Umbilical cord (tissue), 2 donors: ENCODE data around the gene TBC1D26. TPM values are rescaled to one million over a fixed set of nuclear protein-coding genes. Genes with fewer than 3 reads are reported as not detected.
"Not testable (repeated sequence)": the region's sequence is repeated elsewhere in the genome, so short reads cannot be mapped to it uniquely, and the experiment has no call there.

Experiments used
- DNase-seq: peaks from one replicate; pipeline ENCODE4 v3.0.0-alpha.2; 2015; ENCODE audit warnings: low spot score
- total RNA-seq: library from RNA; depleted of rRNA; stranded (reverse); fragments of >200 nt; gene quantifications from one replicate; pipeline ENCODE4 v1.2.3, GENCODE V29; 2014; ENCODE audit warnings: low replicate concordance; ENCODE audit not compliant: insufficient read depth

The TBC1D26 gene
- total RNA-seq: 12.0 TPM

DNA sequence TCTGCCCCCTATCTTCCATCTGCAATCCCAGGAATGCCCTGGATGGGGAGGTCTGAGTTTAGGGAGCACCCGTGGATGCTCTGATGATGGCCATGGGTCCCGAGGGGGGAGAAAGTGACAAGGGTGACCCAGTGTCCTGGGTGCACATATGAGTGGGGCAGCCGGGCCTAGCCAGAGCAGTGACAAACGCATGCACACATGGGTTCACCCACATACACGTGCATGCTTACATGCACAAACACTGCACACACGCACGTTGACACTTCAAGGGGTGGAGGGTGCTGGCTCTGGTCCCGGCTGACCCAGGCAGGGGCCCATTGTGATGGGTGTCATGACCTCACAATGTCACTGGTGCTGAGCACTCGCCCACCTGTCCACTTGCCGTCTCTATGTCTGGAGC, at the start of gene TBC1D26:
TSS of gene TBC1D26 (plus strand) at position 384 of the 400 bp plus-strand sequence. CDS start 3,066 bp downstream, outside the sequence.
- DNase-seq: not testable (repeated sequence)

DNA sequence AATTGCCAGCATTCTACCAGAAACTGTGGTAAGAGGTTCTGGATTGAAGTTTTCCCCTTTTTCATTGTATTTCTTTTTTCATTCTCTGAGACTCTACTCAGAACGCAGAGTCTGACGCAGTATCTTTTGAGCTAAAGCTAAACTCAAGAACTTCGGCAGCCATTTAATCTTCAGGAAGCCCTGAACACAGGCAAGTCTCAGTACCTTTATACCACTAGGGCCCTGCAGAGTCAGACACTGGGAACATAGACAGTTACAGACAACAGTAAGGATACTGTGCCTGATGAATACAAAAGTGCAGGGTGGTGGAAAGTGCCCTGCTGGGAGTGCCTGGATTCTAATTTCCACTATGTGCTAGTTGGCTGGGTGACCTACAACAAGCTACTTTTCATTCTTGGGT, 48.9 kb upstream of the TBC1D26 start:
- not testable (repeated sequence) for DNase-seq

DNA sequence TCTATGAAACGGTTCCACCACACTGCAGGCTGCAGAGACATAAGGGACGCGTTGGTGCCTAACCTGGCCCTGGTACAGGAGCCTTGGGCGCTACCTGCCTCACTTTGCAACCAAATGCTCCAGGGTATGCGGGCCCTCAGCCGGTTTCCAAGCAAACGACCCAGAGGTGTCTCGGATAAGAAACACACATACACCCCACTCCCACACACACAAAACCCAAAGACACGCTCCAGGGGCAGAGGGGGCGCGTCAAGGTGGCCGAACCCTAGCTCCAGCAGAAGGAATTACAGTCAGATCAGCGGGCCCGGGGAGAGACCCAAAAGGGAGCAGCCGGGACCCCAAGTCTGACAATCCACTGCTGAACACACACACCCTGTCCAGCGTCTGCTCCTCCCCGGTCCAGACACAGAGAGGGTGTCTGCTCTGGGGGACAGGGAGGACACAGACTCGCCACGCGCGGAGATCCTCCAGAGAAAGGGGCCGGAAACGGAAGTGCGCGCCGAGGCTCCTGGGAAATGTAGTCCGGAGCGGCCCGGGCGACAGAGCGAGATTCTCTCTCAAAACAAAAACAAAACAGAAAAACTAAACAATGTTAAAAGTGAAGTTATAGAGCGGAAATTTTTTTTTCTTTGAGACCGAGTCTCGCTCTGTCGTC, 48.1 kb upstream of the TBC1D26 start, which contains the start of gene TRIM16:
TSS of gene TRIM16 (minus strand) at position 488 of the 655 bp plus-strand sequence. CDS start 32,702 bp downstream, outside the sequence.
- DNase-seq: peak; percentile 75

DNA sequence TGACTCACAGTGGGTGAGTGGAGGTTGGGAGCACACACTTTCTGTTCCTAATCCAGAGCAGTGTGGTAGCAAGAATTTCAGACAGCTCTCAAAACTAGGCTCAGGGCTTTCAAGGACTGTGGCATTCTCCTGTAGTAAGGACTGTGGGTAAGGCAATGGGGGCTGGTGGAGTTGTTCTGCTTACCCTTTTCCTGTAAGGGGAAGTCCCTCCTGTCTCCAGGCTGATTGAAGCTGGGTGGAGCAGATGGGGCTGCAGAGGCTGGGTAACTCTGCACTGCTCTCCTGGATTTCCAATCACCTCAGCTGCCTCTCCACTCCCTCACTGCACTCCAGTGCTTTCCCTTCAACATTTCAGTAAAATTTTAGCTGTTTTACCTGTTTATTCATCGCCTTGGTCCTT, 44.6 kb upstream of the TBC1D26 start:
- DNase-seq: not testable (repeated sequence)

DNA sequence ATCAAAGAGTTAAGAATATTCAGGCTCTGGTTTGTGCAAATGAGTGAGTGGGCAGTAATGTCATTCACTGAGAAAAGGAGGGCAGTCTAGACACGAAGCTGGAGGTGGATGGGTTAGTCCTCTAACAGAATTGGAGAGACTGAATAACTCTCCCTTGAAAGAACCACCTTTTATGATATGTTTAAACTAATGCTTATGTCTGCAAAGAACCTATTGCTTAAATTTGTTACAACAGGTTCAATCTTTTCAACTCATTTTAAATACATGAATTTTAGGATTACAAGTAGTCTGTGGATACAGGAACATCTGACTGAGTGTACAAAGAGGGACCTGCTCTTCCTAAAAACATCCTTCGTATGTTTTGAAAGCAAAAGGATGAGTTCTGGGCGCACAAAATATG, 33.1 kb upstream of the TBC1D26 start:
- DNase-seq: peak; percentile 3

DNA sequence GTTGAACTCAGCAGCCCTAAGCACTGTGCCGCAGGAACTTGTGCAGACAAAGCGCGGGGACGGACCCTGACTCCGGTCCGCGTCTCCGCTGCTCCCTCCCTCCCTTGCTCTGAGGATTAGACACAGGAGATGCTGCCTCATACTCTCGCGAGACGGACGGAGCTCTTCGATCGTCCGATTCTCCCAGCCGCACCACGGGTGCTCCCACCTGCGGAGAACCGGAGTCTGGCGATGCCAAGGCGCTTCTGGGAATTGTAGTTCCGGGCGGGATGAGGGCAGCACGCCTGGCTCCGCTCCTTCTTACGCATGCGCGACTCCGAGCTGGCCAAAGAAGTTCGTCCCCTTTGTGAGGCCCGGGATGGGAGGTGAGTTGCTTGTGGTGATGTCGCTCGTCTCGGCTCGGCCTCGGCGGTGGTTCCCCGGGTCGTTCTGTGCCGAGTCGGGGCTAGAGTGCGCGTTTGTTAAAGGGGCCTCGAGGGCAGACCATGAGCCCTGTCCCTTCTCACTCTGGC, 32.6 kb upstream of the TBC1D26 start, which contains the start of gene ZNF286A:
TSS of gene ZNF286A (plus strand) at position 340 of the 512 bp plus-strand sequence. CDS start 578 bp downstream, outside the sequence.
- DNase-seq: peak; percentile 100

DNA sequence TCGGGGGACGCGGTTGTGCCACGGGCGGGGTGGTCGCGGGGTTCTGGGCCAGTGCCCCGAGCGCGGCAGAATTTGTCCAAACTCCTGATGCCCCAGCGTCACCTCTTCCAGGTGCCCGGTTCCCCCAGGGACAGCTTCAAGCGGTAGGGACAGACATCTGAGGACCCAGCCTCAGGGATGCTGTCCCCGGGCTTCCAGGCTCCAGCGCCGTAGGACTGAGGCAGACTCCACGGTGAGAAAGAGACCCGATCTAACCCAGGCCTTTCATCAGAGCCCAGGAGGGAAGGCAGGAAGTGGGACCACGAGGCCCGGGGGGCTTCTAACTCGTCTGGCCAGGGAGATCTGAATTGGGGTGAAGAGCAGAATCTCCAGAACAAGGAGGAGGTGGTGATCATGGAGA, 32.1 kb upstream of the TBC1D26 start:
- DNase-seq: not testable (repeated sequence)

DNA sequence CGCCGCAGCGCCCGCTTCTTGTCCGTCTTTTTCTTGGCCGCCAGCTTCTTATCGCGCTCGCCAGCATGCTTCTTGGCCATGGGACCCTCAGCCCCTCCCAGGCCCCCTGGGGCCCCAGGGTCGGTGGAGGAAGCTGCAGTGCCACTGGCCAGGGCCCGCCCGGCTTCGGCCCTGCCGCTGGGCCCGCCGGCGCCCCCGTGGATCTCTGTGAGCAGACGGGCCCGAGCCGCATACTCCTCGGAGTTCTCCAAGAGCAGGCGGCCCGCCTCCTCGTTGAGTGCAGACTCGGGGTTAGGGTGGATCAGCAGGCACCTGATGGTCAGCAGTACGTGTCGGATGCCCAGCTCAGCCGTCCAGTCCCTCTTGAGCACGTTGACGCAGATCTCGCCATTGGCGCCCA, 27.8 kb upstream of the TBC1D26 start:
- not testable (repeated sequence) for DNase-seq

DNA sequence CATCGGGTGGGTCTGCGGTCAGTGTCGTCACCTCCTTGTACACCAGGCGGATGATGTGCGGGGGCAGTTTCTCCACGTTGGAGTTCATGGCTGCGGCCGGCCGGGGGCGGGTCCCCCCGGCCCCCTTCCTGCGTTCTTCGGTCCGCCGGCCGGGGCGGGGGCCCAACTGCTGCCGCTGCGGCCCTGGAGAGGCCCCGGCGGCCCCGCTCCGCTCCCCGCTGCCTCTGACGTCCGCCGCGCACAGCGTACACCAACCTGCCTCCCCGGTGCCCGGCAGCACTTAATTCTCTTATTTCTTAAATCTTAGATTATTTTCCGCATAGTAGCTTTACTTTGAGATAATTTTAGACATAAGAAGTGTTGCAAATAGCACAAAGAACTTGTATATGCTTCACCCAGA, 27.3 kb upstream of the TBC1D26 start:
- DNase-seq: not testable (repeated sequence)

DNA sequence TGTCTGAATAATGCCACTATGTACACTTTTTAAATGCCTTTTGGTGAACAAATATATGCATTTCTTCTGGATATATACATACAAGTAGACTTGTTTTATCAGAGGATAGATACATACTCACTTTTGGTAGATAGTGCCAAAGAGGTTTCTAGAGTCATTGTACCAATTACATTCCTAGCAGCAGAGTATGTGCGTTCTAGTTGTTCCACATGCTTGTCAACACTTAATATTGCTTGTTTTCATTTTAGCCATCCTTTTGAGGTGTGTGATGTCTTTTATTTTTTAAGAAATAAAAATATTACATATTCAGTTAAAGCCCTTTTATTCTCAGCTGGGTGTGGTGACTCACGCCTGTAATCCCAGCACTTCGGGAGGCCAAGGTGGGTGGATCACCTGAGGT, 23.2 kb upstream of the TBC1D26 start:
- not testable (repeated sequence) for DNase-seq

DNA sequence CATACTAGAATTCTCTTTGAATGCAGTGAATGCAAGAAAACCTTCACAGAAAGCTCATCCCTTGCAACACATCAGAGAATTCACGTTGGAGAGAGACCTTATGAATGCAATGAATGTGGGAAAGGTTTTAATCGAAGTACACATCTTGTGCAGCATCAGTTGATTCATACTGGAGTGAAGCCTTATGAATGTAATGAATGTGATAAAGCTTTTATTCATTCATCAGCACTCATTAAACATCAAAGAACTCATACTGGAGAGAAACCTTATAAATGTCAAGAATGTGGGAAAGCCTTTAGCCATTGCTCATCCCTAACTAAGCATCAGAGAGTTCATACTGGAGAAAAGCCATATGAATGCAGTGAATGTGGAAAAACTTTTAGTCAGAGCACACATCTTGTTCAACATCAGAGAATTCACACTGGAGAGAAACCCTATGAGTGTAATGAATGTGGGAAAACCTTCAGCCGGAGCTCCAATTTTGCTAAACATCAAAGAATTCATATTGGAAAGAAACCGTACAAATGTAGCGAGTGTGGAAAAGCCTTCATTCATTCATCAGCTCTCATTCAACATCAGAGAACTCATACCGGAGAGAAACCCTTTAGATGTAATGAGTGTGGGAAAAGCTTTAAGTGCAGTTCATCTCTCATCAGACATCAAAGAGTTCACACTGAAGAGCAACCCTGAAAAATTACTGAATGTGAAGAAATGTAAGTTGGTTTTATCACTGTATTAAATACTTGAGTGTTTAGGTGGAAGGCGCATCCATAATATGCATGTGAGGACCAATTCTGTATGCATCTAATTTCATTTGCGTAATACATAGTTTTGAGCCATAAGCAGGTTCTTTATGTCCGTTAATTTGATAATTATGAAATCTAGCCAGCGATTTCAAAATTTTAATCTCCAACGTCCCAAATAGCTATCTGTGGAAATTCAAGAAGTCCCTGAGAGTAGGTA, 15.2 kb upstream of the TBC1D26 start:
- DNase-seq: not testable (repeated sequence)

DNA sequence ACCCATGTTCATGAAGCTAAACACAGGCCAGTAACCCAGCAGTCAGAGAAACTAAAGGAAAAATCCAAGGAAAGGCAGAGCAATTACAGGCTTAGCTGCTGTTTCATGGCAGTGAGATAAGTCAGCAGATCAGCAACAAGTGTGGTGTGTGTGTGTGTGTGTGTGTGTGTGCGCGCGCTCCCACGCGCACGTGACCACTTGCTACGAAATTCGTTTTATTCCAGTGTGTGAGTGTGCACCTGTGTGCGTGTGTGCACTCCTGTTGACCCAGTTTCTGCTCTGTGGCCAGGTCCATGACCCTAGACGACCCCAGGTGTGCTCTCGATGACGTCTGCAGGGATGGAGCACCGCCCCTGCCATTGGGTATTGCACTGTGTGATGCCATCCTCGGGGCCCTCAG, 1.5 kb upstream of the TBC1D26 start:
- not testable (repeated sequence) for DNase-seq

DNA sequence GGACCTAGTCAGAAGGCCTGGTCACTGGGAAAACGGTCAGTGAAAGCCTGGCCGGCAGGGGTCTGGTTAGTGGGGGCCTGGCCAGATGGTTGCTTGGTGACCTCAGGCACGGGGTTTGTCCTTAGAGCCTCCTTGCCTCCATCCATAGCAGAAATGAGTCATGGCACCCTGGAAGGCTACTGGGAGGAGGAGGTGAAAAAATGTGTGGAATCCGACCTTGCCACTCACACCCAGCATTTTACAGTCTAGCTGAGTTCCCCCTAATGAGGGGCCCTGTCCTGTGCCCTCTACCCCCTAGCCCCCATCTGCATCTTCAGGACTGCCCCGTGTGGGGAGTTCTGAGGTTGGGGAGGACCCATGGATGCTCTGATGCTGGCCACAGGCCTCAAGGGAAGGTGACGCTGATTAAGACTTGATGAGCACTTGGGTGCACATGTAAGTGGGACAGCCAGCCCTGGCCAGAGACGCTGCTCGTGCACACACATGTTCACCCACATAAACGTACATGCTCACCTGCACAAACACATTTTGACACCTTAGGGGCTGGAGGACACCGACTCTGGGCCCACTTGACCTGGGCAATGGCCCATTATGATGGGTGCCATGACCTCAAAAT, 1.2 kb downstream of the TBC1D26 start:
- DNase-seq: not testable (repeated sequence)

DNA sequence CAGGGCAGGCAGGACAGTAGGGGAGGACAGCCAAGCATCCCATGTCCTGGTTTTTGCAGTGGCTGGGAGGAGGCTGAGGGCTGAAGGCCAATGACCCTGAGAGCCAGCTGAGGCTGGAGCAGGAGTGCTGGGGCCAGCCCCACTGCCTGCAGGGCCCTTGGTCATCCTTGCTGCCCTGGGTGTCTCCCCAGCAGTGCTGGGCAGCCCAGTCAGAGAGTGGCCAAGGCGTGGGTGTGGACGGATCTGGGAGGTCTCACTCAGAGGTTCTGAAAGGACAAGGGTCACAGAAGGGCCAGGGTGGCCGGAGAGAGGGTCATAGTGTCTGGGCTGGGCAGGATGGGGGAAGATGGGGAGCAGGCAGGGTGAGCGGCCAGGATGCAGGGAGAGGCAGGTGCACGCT, 4.5 kb downstream of the TBC1D26 start:
- not testable (repeated sequence) for DNase-seq

DNA sequence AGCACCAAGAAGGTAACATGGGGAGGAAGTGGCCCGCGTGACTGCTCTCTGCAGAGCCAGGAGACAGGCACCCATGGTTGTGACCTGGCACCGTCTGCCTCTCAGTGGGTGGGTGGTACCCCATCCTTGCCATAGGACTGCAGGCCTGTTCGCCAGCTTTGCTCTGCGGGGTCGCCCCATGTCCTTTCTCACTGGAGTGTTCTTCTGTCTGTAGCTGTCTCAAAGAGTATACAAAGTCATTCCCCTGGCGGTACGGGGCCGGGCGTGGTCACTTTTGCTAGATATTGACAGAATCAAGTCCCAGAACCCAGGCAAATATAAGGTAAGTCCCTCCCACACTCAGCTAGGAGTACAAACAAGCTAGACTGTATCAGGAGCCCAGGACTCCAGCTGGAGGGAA, 6.0 kb downstream of the TBC1D26 start:
- DNase-seq: no peak

DNA sequence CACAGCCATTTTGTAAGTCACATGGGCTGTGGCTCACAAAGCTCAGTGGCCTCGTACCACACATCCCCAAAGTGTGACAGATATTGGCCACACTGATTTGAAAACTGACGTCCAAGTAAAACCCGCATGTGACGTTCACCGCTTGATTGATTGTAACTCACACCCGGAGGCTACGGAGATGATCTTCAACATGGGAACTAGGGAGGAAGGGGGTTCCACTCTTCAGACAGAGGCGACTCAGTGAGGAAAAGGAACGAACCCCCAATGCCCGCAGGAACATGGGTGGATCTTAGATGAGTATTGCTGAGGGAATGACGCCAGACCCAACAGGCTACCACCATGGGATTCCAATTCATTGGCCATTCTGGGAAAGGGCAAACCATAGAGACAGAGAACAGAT, 7.2 kb downstream of the TBC1D26 start:
- not testable (repeated sequence) for DNase-seq

DNA sequence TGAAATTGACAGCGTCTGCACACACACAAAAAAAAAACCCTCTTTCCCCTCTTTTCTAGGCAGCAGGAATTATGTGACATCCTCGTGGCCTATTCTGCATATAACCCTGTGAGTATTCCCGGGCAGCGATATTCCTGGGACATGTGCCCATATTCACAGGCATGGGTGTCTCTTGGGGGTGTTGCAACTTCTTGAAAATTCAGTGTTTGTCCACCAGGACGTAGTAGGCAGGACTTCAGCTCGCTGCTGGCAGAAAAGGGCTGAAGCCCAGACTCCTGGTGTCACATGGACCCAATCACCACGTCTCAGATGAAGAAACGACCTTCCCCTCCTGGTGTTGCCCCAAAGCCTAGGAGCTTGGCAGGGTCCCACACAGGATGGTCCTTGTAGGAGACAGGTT, 8.0 kb downstream of the TBC1D26 start:
- not testable (repeated sequence) for DNase-seq

DNA sequence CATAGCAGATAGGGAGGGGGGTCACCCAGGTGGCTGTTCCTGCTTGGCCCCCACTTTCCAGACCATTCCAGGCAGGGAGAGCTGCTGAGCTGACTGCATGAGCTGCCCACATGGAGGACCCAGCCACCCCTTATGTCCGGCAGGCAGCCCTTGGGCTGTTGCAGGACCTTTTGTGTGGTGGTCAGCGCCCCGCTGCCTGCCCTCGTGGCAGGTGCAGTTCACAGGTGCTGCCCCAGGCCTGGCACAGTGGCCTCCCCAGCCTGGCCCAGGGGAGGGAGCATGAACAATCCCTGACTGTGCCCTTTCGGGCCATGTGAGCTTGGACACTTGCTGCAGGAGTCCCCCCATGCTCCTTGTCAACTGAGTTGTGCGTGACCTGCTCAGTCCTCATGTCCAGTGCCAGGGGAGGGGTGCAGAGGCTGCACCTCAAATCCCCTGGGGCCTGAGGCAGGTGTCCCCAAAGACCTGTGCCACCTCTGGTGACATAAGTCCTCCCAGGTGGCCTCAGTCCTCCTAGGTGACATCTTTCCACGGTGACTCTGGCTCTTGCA, 8.6 kb downstream of the TBC1D26 start:
- DNase-seq: no peak

DNA sequence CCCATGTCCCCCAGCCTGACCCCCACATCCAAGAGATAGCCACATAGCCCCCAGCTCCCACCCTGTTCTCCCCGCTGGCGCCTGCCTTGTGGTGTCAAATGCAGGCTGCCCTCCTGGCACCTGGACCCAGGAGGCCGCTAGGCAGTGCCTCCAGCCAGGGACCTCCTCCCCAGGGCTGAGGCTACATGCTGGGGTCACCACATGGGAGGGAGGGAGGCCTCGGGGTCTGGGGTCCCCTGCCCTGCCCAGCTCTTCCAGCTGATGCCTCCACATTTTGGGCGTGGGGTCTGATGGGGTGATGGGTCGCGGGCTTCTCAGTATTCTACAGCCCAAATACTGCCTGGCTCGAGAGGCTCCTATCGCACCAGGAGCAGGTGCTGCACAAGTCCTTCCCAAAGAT, 9.5 kb downstream of the TBC1D26 start:
- DNase-seq: no peak

DNA sequence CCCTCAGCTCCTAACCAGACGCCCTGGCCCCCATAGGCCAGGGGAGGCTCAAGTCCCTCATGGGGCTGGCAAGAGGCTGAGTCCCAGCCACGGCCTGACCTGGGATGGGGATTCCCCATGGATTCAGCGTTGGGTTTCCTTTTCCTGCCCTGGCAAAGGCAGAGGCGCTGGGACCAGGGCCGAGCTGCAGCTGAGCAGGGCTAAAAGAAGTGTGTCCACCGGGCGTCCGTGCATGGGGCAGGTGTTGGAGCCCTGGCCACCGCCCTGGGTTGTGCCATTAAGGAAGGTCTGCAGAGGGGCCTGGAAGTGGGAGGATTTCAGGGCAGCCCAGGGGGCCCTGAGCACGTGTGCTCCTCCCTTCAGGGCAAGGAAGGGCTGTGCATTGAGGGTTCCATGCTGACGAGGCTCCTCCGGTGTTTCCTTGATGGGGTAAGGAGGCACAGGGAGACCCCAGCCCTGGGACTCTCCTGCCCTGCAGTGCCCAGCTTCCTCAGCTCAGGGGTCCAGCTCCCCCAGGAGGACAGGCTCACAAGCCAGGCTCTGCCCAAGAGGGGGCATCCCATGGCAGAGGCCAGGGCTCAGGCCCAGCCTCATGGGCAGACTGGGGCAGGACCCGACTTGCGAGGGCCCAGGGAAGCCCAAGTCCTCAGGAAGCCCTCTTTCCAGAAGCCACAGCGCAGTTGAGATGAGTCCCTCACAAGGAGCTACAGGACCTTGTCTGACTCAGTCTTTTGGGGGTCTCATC, 10.1 kb downstream of the TBC1D26 start:
- no peak for DNase-seq

DNA sequence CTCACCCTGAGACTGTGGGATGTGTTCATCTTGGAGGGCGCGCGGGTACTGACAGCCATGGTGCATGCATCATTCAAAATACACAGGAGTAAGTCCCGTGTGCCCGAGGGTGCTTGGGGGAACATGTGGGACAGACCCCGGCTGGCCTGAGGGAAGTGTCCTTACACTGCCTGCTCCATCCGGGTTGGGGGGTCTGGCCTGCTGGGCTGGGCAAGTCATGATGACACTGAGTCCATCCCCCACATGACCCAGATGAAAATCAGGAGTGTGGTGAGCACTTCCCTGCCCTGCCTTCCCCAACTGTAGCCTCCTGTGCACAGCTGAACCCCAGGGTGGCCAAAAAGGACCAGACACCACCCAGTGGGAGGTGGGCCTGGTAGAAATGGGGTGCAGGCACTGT, 10.8 kb downstream of the TBC1D26 start:
- no peak for DNase-seq
